WTC11 (cell line): ENCODE measurements around the gene UMAD1. TPM values are rescaled to one million over a fixed set of nuclear protein-coding genes. Genes with fewer than 3 reads are reported as not detected.

Source experiments
- ATAC-seq: fragments of 200-7000 bp; cut with Tn5 transposase; 2 replicates; pipeline ENCODE4 v1.10.0; 2021; ENCODE audit warnings: mild to moderate bottlenecking, moderate library complexity
- CTCF ChIA-PET: fragments of 300-600 bp; sonication (Branson Sonifier 250); formaldehyde crosslinking; loops from one replicate; lab custom pipeline; 2021; ENCODE audit warnings: antibody characterized with exemption; lab: Charles Lee
- POLR2A ChIA-PET: fragments of 350-600 bp; sonication (Branson Sonifier 250); formaldehyde crosslinking; loops from one replicate; lab custom pipeline; 2021; ENCODE audit warnings: antibody characterized with exemption; lab: Charles Lee
- DNase-seq: peaks from one replicate; pipeline ENCODE4 v3.0.0; 2021; ENCODE audit warnings: low spot score
- H3K27ac Mint-ChIP-seq: 2 replicates; pipeline ENCODE4 v1.8.0; 2021; ENCODE audit warnings: mixed read lengths
- H3K27me3 Mint-ChIP-seq: 2 replicates; pipeline ENCODE4 v1.8.0; 2021; ENCODE audit warnings: low read depth, mild to moderate bottlenecking, moderate library complexity, mixed read lengths
- H3K36me3 Mint-ChIP-seq: 2 replicates; pipeline ENCODE4 v1.8.0; 2021; ENCODE audit warnings: mixed read lengths
- H3K4me1 Mint-ChIP-seq: 2 replicates; pipeline ENCODE4 v1.8.0; 2022; ENCODE audit warnings: mixed read lengths
- H3K4me3 Mint-ChIP-seq: 2 replicates; pipeline ENCODE4 v1.8.0; 2021; ENCODE audit warnings: mild to moderate bottlenecking, moderate library complexity, mixed read lengths
- H3K9me3 Mint-ChIP-seq: 2 replicates; pipeline ENCODE4 v1.8.0; 2021; ENCODE audit warnings: mixed read lengths
- ATF1 ChIP-seq: sonication (generic); formaldehyde crosslinking; IDR thresholded peaks from 2 replicates; pipeline ENCODE4 v1.8.1; 2023; ENCODE audit warnings: mild to moderate bottlenecking, moderate library complexity, missing genetic modification reagents
- CREM ChIP-seq: sonication (generic); formaldehyde crosslinking; IDR thresholded peaks from 2 replicates; pipeline ENCODE4 v1.8.1; 2022; ENCODE audit warnings: mild to moderate bottlenecking, missing genetic modification reagents, moderate library complexity
- E2F4 ChIP-seq: sonication (generic); formaldehyde crosslinking; IDR thresholded peaks from 2 replicates; pipeline ENCODE4 v1.8.1; 2022; ENCODE audit warnings: low read depth, mild to moderate bottlenecking, moderate library complexity, missing genetic modification reagents, borderline replicate concordance
- E2F5 ChIP-seq: sonication (generic); formaldehyde crosslinking; IDR thresholded peaks from 2 replicates; pipeline ENCODE4 v1.8.1; 2022; ENCODE audit warnings: mild to moderate bottlenecking, moderate library complexity, missing genetic modification reagents
- ESRRA ChIP-seq: sonication (generic); formaldehyde crosslinking; IDR thresholded peaks from 2 replicates; pipeline ENCODE4 v1.8.1; 2022; ENCODE audit warnings: mild to moderate bottlenecking, missing genetic modification reagents, borderline replicate concordance
- FOXK1 ChIP-seq: sonication (generic); formaldehyde crosslinking; IDR thresholded peaks from 2 replicates; pipeline ENCODE4 v1.8.0; 2022; ENCODE audit warnings: mild to moderate bottlenecking, moderate library complexity, missing genetic modification reagents
- FOXP1 ChIP-seq: sonication (generic); formaldehyde crosslinking; IDR thresholded peaks from 2 replicates; pipeline ENCODE4 v1.8.0; 2022; ENCODE audit warnings: missing genetic modification reagents, mild to moderate bottlenecking, moderate library complexity, borderline replicate concordance
- HMGA2 ChIP-seq: fragments of 250-450 bp; sonication (Bioruptor Pico); IDR thresholded peaks from 2 replicates; pipeline ENCODE4 v1.4.0; 2021; ENCODE audit warnings: mild to moderate bottlenecking, moderate library complexity
- IRF2 ChIP-seq: sonication (generic); formaldehyde crosslinking; IDR thresholded peaks from 2 replicates; pipeline ENCODE4 v1.8.0; 2022; ENCODE audit warnings: low read depth, missing genetic modification reagents, borderline replicate concordance
- MXD4 ChIP-seq: fragments of 250-450 bp; sonication (Bioruptor Pico); IDR thresholded peaks from 2 replicates; pipeline ENCODE4 v1.8.0; 2021; ENCODE audit warnings: mild to moderate bottlenecking, moderate library complexity, borderline replicate concordance
- NR3C1 ChIP-seq: sonication (generic); formaldehyde crosslinking; conservative IDR thresholded peaks from 2 replicates; pipeline ENCODE4 v1.8.1; 2023; ENCODE audit warnings: low read depth, mild to moderate bottlenecking, missing genetic modification reagents
- PRDM15 ChIP-seq: sonication (generic); formaldehyde crosslinking; IDR thresholded peaks from 2 replicates; pipeline ENCODE4 v1.8.0; 2022; ENCODE audit warnings: missing genetic modification reagents
- PREB ChIP-seq: sonication (generic); formaldehyde crosslinking; IDR thresholded peaks from 2 replicates; pipeline ENCODE4 v1.8.1; 2022; ENCODE audit warnings: mild to moderate bottlenecking, missing genetic modification reagents, moderate library complexity, borderline replicate concordance
- RORB ChIP-seq: fragments of 250-450 bp; sonication (Bioruptor Pico); IDR thresholded peaks from 2 replicates; pipeline ENCODE4 v1.9.0; 2021; ENCODE audit warnings: mild to moderate bottlenecking
- SMAD4 ChIP-seq: sonication (generic); formaldehyde crosslinking; IDR thresholded peaks from 2 replicates; pipeline ENCODE4 v1.8.0; 2022; ENCODE audit warnings: mild to moderate bottlenecking, missing genetic modification reagents
- TP53 ChIP-seq: sonication (generic); formaldehyde crosslinking; IDR thresholded peaks from 2 replicates; pipeline ENCODE4 v1.8.1; 2023; ENCODE audit warnings: mild to moderate bottlenecking, missing genetic modification reagents
- USF2 ChIP-seq: sonication (generic); formaldehyde crosslinking; IDR thresholded peaks from 2 replicates; pipeline ENCODE4 v1.8.1; 2023; ENCODE audit warnings: mild to moderate bottlenecking, missing genetic modification reagents, moderate library complexity
- ZNF138 ChIP-seq: sonication (generic); formaldehyde crosslinking; conservative IDR thresholded peaks from 2 replicates; pipeline ENCODE4 v1.8.1; 2022; ENCODE audit warnings: mild to moderate bottlenecking, moderate library complexity, missing genetic modification reagents
- ZNF219 ChIP-seq: sonication (generic); formaldehyde crosslinking; IDR thresholded peaks from 2 replicates; pipeline ENCODE4 v1.8.0; 2023; ENCODE audit warnings: missing genetic modification reagents, mild to moderate bottlenecking, borderline replicate concordance
- ZNF232 ChIP-seq: sonication (generic); formaldehyde crosslinking; IDR thresholded peaks from 2 replicates; pipeline ENCODE4 v1.8.0; 2022; ENCODE audit warnings: mild to moderate bottlenecking, missing genetic modification reagents
- ZNF317 ChIP-seq: sonication (generic); formaldehyde crosslinking; IDR thresholded peaks from 2 replicates; pipeline ENCODE4 v1.8.1; 2023; ENCODE audit warnings: low read depth, mild to moderate bottlenecking, moderate library complexity, missing genetic modification reagents, borderline replicate concordance
- ZNF396 ChIP-seq: fragments of 250-450 bp; sonication (Bioruptor Pico); IDR thresholded peaks from 2 replicates; pipeline ENCODE4 v1.8.0; 2021; ENCODE audit warnings: mild to moderate bottlenecking, moderate library complexity, borderline replicate concordance
- ZNF416 ChIP-seq: fragments of 250-450 bp; sonication (Bioruptor Pico); IDR thresholded peaks from 2 replicates; pipeline ENCODE4 v1.9.0; 2021; ENCODE audit warnings: mild to moderate bottlenecking, inconsistent platforms
- ZNF425 ChIP-seq: fragments of 250-450 bp; sonication (Bioruptor Pico); conservative IDR thresholded peaks from 2 replicates; pipeline ENCODE4 v1.9.0; 2021; ENCODE audit warnings: mild to moderate bottlenecking
- ZNF671 ChIP-seq: fragments of 250-450 bp; sonication (Bioruptor Pico); IDR thresholded peaks from 2 replicates; pipeline ENCODE4 v1.8.0; 2021; ENCODE audit warnings: mild to moderate bottlenecking
- ZSCAN18 ChIP-seq: fragments of 250-450 bp; sonication (Bioruptor Pico); IDR thresholded peaks from 2 replicates; pipeline ENCODE4 v2.1.2; 2022; ENCODE audit warnings: mild to moderate bottlenecking, moderate library complexity
- total RNA-seq: library from RNA; stranded (reverse); gene quantifications from 3 replicates; pipeline ENCODE4 v1.2.3, GENCODE V29; 2021

Gene UMAD1
- total RNA-seq, 1 experiment from 2014 or later, result 13.0 TPM

- Mint-ChIP-seq H3K36me3 (no peaks in the 10 kb centered on the region), H3K27me3 (no peaks in the 10 kb centered on the region), H3K4me1 (peaks cover 29% of the 10 kb centered on the region), H3K4me3 (no peak overlapping the region), H3K9me3 (no peaks in the 10 kb centered on the region), H3K27ac (no peak overlapping the region)
- ATAC-seq (no peak), DNase-seq (no peak)
- TF ChIP-seq CREM (CRISPR knock-in tag) (no peak), ESRRA (CRISPR knock-in tag) (no peak), RORB (CRISPR knock-in tag) (no peak), NR3C1 (no peak), USF2 (CRISPR knock-in tag) (no peak), MXD4 (no peak), IRF2 (no peak), ZNF317 (CRISPR knock-in tag) (no peak), FOXP1 (CRISPR knock-in tag) (no peak), ZNF425 (CRISPR knock-in tag) (no peak), ZNF138 (no peak), SMAD4 (CRISPR knock-in tag) (no peak)
- POLR2A ChIA-PET, result no interaction called here
- CTCF ChIA-PET, result no interaction called here
Observed at GRCh38 chr7:7738177-7738576, 97.6 kb downstream of the UMAD1 start.

- no peaks in the 10 kb centered on the region for H3K9me3 Mint-ChIP-seq
- no peaks in the 10 kb centered on the region for H3K36me3 Mint-ChIP-seq
- POLR2A ChIA-PET, result no interaction called here
- peak overlapping the region; percentile 19; the same call in 1 of the 2 replicates for H3K27ac Mint-ChIP-seq
- no peak for ATAC-seq
- H3K4me1 Mint-ChIP-seq, result peaks cover 29% of the 10 kb centered on the region
- H3K4me3 Mint-ChIP-seq, result no peak overlapping the region
- no peaks in the 10 kb centered on the region for H3K27me3 Mint-ChIP-seq
- no peak for DNase-seq
- CTCF ChIA-PET, result no interaction called here
- TF ChIP-seq ATF1 (CRISPR knock-in tag) (no peak), ZNF232 (CRISPR knock-in tag) (no peak), ZSCAN18 (no peak), ZNF317 (CRISPR knock-in tag) (no peak), ZNF416 (CRISPR knock-in tag) (no peak), ZNF219 (CRISPR knock-in tag) (no peak), ZNF138 (no peak), PREB (CRISPR knock-in tag) (no peak), HMGA2 (CRISPR knock-in tag) (no peak), ZNF671 (CRISPR knock-in tag) (no peak), E2F5 (no peak), ZNF396 (CRISPR knock-in tag) (no peak), FOXK1 (CRISPR knock-in tag) (no peak), E2F4 (CRISPR knock-in tag) (no peak), PRDM15 (CRISPR knock-in tag) (no peak), MXD4 (no peak), TP53 (CRISPR knock-in tag) (no peak)
Observed at GRCh38 chr7:7738622-7739021, 98.1 kb downstream of the UMAD1 start.
